Hepatocyte (in vitro differentiated cells): ENCODE results near the gene LRP1B. TPM values are rescaled to one million over a fixed set of nuclear protein-coding genes. Genes with fewer than 3 reads are reported as not detected.

Source experiments
- DNase-seq: peaks from one replicate; pipeline ENCODE4 v3.0.0-alpha.2; 2016; ENCODE audit warnings: low spot score
- H2AFZ ChIP-seq: fragments of 200-600 bp; sonication (generic); 2 replicates; pipeline ENCODE4 v1.6.0; 2016; ENCODE audit warnings: antibody characterized with exemption, mild to moderate bottlenecking
- H3K27ac ChIP-seq: fragments of 200-600 bp; sonication (generic); 2 replicates; pipeline ENCODE4 v1.5.1; 2016; ENCODE audit warnings: mild to moderate bottlenecking
- H3K27me3 ChIP-seq: fragments of 200-600 bp; sonication (generic); 2 replicates; pipeline ENCODE4 v1.6.1; 2016
- H3K36me3 ChIP-seq: fragments of 200-600 bp; sonication (generic); replicated peaks from 2 replicates; pipeline ENCODE4 v1.5.1; 2016; ENCODE audit warnings: low read depth; ENCODE audit not compliant: insufficient read depth
- H3K4me1 ChIP-seq: fragments of 200-600 bp; sonication (generic); 2 replicates; pipeline ENCODE4 v1.5.1; 2016; ENCODE audit warnings: mild to moderate bottlenecking, moderate library complexity; ENCODE audit not compliant: insufficient read depth
- H3K4me2 ChIP-seq: fragments of 200-600 bp; sonication (generic); 2 replicates; pipeline ENCODE4 v1.6.0; 2016
- H3K4me3 ChIP-seq: fragments of 200-600 bp; sonication (generic); 2 replicates; pipeline ENCODE4 v1.5.1; 2016; ENCODE audit warnings: mild to moderate bottlenecking
- H3K79me2 ChIP-seq: fragments of 200-600 bp; sonication (generic); 2 replicates; pipeline ENCODE4 v1.6.0; 2017; ENCODE audit warnings: mild to moderate bottlenecking
- H3K9me2 ChIP-seq: fragments of 200-600 bp; sonication (generic); replicated peaks from 2 replicates; pipeline ENCODE4 v1.6.0; 2017; ENCODE audit warnings: mild to moderate bottlenecking; ENCODE audit not compliant: insufficient read depth
- H3K9me3 ChIP-seq: fragments of 200-600 bp; sonication (generic); 2 replicates; pipeline ENCODE4 v1.5.1; 2016; ENCODE audit warnings: low read depth, mild to moderate bottlenecking
- H4K20me1 ChIP-seq: fragments of 200-600 bp; sonication (generic); 2 replicates; pipeline ENCODE4 v1.6.0; 2016; ENCODE audit warnings: mild to moderate bottlenecking; ENCODE audit not compliant: insufficient read depth, poor library complexity, severe bottlenecking
- EZH2 ChIP-seq: fragments of 200-600 bp; sonication (generic); IDR thresholded peaks from 2 replicates; pipeline ENCODE4 v1.6.1; 2016; ENCODE audit warnings: antibody characterized with exemption, mild to moderate bottlenecking, borderline replicate concordance
- EZH2phosphoT487 ChIP-seq: fragments of 200-600 bp; sonication (generic); IDR thresholded peaks from one replicate; pipeline ENCODE4 v1.6.1; 2018; ENCODE audit warnings: antibody characterized with exemption, mild to moderate bottlenecking, low read depth, moderate library complexity; ENCODE audit not compliant: unreplicated experiment, severe bottlenecking
- WGBS: methylation state at CpG from one replicate; pipeline ENCODE4 v1.1.6; 2016; ENCODE audit warnings: low lambda C conversion rate; ENCODE audit errors: missing lambda C conversion rate; 5-methylcytosine and 5-hydroxymethylcytosine counted together
- polyA plus RNA-seq: library from polyadenylated mRNA; unstranded; fragments of >200 nt; fragmentation: Nextera tagmentation; extraction: Ambion mirVana; gene quantifications from 2 replicates; pipeline ENCODE4 v1.2.1, GENCODE V29; 2016
- total RNA-seq: library from RNA; depleted of rRNA; stranded (reverse); fragments of >200 nt; gene quantifications from 2 replicates; pipeline ENCODE4 v1.2.3, GENCODE V29; 2014
- TF ChIP-seq, protein P1 (sequence below): fragments of 200-600 bp; sonication (generic); IDR thresholded peaks from 2 replicates; pipeline ENCODE4 v1.5.1; 2016; ENCODE audit warnings: antibody characterized with exemption, mild to moderate bottlenecking; ENCODE audit not compliant: poor library complexity

The LRP1B gene
- total and polyA plus RNA-seq, 2 experiments from 2014 or later, result 0.65 to 2.0 TPM

GRCh38 chr2:142065700-142066099, 65.1 kb downstream of the LRP1B start:
- H3K27ac ChIP-seq, result no peak overlapping the region
- no peak overlapping the region for H2AFZ ChIP-seq
- no peaks in the 10 kb centered on the region for H4K20me1 ChIP-seq
- no peaks in the 10 kb centered on the region for H3K79me2 ChIP-seq
- no peak for DNase-seq
- H3K4me3 ChIP-seq, result no peak overlapping the region
- WGBS, result 91% methylated on average over 3 of the region's 3 CpGs
- no peak overlapping the region for H3K4me2 ChIP-seq
- H3K9me3 ChIP-seq, result no peaks in the 10 kb centered on the region
- H3K9me2 ChIP-seq, result no peaks in the 10 kb centered on the region
- H3K4me1 ChIP-seq, result no peaks in the 10 kb centered on the region
- no peaks in the 10 kb centered on the region for H3K27me3 ChIP-seq
- no peaks in the 10 kb centered on the region for H3K36me3 ChIP-seq
- TF ChIP-seq EZH2phosphoT487 (no peak), EZH2 (no peak)
- TF ChIP-seq, protein P1, sequence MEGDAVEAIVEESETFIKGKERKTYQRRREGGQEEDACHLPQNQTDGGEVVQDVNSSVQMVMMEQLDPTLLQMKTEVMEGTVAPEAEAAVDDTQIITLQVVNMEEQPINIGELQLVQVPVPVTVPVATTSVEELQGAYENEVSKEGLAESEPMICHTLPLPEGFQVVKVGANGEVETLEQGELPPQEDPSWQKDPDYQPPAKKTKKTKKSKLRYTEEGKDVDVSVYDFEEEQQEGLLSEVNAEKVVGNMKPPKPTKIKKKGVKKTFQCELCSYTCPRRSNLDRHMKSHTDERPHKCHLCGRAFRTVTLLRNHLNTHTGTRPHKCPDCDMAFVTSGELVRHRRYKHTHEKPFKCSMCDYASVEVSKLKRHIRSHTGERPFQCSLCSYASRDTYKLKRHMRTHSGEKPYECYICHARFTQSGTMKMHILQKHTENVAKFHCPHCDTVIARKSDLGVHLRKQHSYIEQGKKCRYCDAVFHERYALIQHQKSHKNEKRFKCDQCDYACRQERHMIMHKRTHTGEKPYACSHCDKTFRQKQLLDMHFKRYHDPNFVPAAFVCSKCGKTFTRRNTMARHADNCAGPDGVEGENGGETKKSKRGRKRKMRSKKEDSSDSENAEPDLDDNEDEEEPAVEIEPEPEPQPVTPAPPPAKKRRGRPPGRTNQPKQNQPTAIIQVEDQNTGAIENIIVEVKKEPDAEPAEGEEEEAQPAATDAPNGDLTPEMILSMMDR, result no peak

DNA sequence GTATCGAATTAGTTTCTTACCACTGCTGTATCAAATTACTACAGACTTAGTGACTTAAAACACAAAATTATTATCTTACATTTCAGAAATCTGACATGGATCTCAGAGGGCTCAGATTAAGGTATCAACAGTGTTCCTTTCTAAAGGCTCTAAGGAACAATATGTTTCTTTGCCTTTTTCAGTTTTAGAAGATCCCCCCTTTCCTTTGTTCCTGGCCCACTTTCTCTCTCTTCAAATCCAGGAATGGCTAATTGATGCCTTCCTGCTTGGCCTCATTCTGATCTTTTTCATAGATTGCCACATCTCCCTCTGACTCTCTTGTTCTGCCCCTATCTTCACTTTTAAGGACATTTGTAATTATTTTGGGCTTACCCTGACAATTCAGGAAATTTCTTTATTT, 65.7 kb downstream of the LRP1B start:
- no peaks in the 10 kb centered on the region for H3K36me3 ChIP-seq
- no peaks in the 10 kb centered on the region for H3K9me2 ChIP-seq
- H3K27ac ChIP-seq, result no peak overlapping the region
- no peak overlapping the region for H2AFZ ChIP-seq
- TF ChIP-seq, protein P1, result no peak
- TF ChIP-seq EZH2 (no peak), EZH2phosphoT487 (no peak)
- H3K4me3 ChIP-seq, result no peak overlapping the region
- H3K27me3 ChIP-seq, result no peaks in the 10 kb centered on the region
- DNase-seq, result no peak
- H3K79me2 ChIP-seq, result no peaks in the 10 kb centered on the region
- H3K4me2 ChIP-seq, result no peak overlapping the region
- WGBS, result 86% methylated on average over 1 of the region's 1 CpG
- H3K4me1 ChIP-seq, result no peaks in the 10 kb centered on the region
- H3K9me3 ChIP-seq, result no peaks in the 10 kb centered on the region
- no peaks in the 10 kb centered on the region for H4K20me1 ChIP-seq

- no peak for DNase-seq
- Histone ChIP-seq H4K20me1 (no peaks in the 10 kb centered on the region), H3K79me2 (no peaks in the 10 kb centered on the region), H3K36me3 (no peaks in the 10 kb centered on the region), H3K9me2 (no peaks in the 10 kb centered on the region), H3K4me1 (no peaks in the 10 kb centered on the region), H3K27me3 (no peaks in the 10 kb centered on the region), H3K27ac (no peak overlapping the region), H2AFZ (no peak overlapping the region), H3K4me2 (no peak overlapping the region), H3K4me3 (no peak overlapping the region), H3K9me3 (no peaks in the 10 kb centered on the region)
- TF ChIP-seq, protein P1, result no peak
- TF ChIP-seq EZH2 (no peak), EZH2phosphoT487 (no peak)
- WGBS, result 71% methylated on average over 1 of the region's 1 CpG
Measured at GRCh38 chr2:142061733-142062132, 69.1 kb downstream of the LRP1B start.

DNA sequence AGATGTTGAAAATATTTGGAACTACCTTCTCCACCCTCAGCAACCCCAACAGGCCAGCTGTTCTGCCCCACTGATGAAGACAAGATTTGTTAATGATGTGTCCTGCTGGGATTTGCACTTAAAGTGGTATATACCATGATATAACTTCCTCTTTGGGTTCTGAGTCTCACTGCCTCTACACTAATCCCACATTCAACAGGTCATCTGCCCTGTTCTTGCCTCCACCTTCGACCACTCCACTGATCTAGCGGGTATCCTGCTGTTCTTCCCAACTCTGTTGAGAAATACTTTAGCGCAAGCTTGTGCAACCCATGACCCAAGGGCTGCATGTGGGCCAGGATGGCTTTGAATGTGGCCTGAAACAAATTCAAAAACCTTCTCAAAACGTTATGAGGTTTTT, 72.7 kb downstream of the LRP1B start:
- DNase-seq, result no peak
- WGBS, result 81% methylated on average over 4 of the region's 4 CpGs
- H3K9me2 ChIP-seq, result no peaks in the 10 kb centered on the region

More for the DNA sequence above, 72.7 kb downstream of the LRP1B start:
- Histone ChIP-seq H3K27me3 (no peaks in the 10 kb centered on the region), H3K79me2 (no peaks in the 10 kb centered on the region), H3K4me3 (no peak overlapping the region), H3K4me1 (no peaks in the 10 kb centered on the region), H3K9me3 (no peaks in the 10 kb centered on the region), H3K27ac (no peak overlapping the region), H4K20me1 (no peaks in the 10 kb centered on the region), H2AFZ (no peak overlapping the region), H3K36me3 (no peaks in the 10 kb centered on the region), H3K4me2 (no peak overlapping the region)
- TF ChIP-seq, protein P1, result no peak
